Measurements from ENCODE around the gene ZNF408. TPM values are rescaled to one million over a fixed set of nuclear protein-coding genes. Genes with fewer than 3 reads are reported as not detected.

The ZNF408 gene
- polyA plus RNA-seq, 3 donors from 2014 or later: 9.1 to 14.6 (median 9.5) TPM

Other genes starting within 250 kb of the ZNF408 start
- 10 to 100 TPM in 1 of 3 donors, 1 to 10 TPM in 2; 5.3 to 12.8 (median 7.4) TPM for gene AMBRA1, start 107.0 kb upstream of the ZNF408 start, polyA plus RNA-seq
- gene HARBI1, start 83.8 kb upstream of the ZNF408 start, polyA plus RNA-seq: 1 to 10 TPM; 1.3 to 9.9 (median 2.9) TPM
- gene ATG13, start 83.5 kb upstream of the ZNF408 start, polyA plus RNA-seq: 100 to 1,000 TPM in 2 of 3 donors, 10 to 100 TPM in 1; 67.4 to 103 (median 100) TPM
- 100 to 1,000 TPM in 1 of 3 donors, 10 to 100 TPM in 2; 38.6 to 104 (median 60.4) TPM for gene ARHGAP1, start 412 bp upstream of the ZNF408 start, polyA plus RNA-seq
- gene F2, start 18.2 kb downstream of the ZNF408 start, polyA plus RNA-seq: not detected
- 10 to 100 TPM in 1 of 3 donors, 1 to 10 TPM in 2; 9.1 to 22.1 (median 9.4) TPM for gene CKAP5, start 145.2 kb downstream of the ZNF408 start, polyA plus RNA-seq
- not detected for gene LRP4, start 217.5 kb downstream of the ZNF408 start, polyA plus RNA-seq
- gene CSTPP1, start 235.7 kb downstream of the ZNF408 start, polyA plus RNA-seq: 10 to 100 TPM; 13.2 to 24.1 (median 22.0) TPM